Stimulated activated CD4-positive, alpha-beta T cell treated with anti-CD3 and anti-CD28 coated beads, Interleukin-15, amount 100 ng/mL, for 48 hours (primary cell): ENCODE data around the gene APOL2.
"Not testable (repeated sequence)": the region's sequence is repeated elsewhere in the genome, so short reads cannot be mapped to it uniquely, and the experiment has no call there.

Experiments used
- DNase-seq, 2 donors: peaks; one replicate each; pipeline ENCODE4 v3.0.0-alpha.2; 2020; ENCODE audit warnings: low read depth in 2 of 2

APOL2 gene

GRCh38 chr22:36197514-36198146, 41.7 kb downstream of the APOL2 start:
- no peak for DNase-seq

DNA sequence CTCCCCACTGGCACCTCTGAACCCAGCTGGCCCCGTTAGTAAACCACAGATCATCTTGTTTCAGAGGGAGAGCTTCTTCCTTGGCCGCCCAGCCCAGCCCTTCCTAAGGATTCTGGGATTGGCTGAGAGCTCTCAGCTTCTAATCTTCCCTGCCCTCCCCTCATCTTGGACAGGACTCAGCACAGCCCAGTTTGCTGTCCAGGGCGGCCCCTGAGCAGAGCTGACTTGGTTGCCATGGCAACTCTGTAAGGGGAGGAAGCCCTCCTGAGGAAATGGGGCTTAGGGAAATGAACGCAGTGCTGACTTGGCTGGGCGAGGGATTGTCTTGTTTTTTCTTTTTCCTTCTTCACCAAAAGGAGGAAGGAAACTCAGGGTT, 42.3 kb downstream of the APOL2 start:
- no peak for DNase-seq

- DNase-seq, result no peak
These were observed 42.9 kb downstream of the APOL2 start for GRCh38 chr22:36196254-36197064.

GRCh38 chr22:36194971-36195370, 44.4 kb downstream of the APOL2 start:
- DNase-seq, result peak in 1 of 2 donors; percentile 30

- no peak for DNase-seq
These were observed 44.9 kb downstream of the APOL2 start for GRCh38 chr22:36194385-36194784.

- no peak for DNase-seq
These were observed 45.8 kb downstream of the APOL2 start for GRCh38 chr22:36193577-36193976.

DNA sequence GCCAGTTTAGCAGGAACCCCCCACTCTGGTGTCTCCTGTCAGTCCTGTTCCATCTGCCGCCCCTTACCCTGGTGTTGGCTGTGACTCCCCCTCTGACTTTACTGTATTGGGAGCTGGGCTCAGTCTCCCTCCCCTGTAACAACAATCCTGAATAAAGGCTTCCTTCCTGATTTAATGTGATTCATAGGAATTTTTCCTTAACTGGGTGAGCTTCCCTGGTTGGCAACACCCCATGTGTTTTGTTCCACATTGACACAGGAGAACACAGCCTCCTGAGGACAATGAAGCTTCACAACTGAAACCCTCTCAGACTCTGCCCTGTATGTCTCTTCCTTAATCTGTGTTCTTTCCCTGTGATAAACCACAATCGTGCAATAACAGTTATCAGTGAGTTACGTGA, 46.2 kb downstream of the APOL2 start:
- DNase-seq, result no peak

DNA sequence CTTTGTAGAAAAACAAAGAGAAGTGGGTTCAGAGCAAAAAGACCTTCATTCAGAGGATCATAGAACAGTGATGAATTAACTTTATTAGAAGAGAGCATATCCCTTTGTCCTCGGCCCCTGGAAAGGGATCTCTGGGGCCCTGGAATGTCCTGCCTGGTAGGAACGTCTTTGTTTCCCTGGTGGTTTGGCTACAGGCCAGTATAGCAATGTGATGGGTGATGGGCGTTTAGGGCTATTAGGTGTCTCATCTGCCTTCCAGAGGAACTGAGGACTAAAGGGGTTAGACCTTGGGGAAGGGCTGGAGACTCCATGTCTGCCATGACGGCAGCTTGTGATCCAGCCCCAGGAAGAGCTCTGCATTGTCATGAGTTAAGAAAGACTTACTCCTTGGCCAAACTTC, 46.8 kb downstream of the APOL2 start:
- DNase-seq, result no peak

DNA sequence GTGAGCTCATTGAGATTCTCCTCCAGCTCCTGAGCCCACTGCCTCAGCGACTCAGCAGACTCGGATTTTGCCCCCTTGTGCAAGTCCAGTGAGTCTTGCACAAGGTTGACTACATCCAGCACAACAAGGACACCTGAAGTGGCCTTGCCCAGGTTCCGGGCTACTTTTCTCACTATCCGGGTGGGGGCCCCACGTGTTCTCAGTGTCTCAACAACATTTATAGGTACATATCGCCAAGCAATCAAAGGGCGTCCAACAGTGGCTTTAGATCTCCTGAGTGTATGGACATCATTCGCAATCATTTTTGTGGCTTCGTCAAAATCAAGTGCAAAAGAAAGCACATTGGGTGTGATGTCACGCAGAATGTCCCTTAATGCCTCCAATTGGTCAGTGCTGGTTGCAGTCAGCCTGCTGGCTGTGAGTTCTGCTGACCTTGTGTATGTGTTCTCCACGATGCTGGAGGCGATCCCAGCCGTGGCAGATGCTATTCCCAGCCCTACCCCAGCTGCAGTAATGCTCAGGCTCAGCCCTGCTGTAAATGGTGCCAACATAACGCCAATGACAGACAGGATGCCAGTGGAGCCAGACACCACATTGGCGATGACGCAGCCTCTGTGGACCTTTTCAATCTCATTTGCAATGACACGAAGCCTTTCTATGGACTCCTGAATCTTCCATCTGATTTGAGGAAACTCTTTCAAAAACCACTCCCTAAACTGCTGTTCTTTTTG, 48.1 kb downstream of the APOL2 start:
- DNase-seq, result no peak

DNA sequence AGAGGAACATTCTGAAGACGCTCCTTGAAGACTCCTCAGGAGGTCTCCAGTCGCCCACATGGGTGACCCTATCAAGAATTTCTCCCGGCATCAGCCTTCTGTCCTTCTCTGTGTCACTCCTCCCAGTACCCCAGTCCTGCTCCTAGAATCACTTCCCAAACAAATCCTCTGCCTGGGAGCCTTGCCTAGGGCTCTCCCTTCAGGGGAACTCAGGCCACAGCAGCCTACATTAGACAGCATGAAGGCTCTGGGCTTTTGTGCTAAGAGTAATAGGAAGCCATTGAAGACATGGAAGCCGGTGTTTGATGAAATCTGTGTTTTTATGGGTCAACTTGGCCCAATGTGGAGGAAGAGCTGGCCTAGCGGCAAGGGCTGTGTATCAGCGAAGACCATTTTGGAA, 51.5 kb downstream of the APOL2 start:
- not testable (repeated sequence) for DNase-seq

- no peak for DNase-seq
These were observed 53.3 kb downstream of the APOL2 start for GRCh38 chr22:36185828-36186624.

DNA sequence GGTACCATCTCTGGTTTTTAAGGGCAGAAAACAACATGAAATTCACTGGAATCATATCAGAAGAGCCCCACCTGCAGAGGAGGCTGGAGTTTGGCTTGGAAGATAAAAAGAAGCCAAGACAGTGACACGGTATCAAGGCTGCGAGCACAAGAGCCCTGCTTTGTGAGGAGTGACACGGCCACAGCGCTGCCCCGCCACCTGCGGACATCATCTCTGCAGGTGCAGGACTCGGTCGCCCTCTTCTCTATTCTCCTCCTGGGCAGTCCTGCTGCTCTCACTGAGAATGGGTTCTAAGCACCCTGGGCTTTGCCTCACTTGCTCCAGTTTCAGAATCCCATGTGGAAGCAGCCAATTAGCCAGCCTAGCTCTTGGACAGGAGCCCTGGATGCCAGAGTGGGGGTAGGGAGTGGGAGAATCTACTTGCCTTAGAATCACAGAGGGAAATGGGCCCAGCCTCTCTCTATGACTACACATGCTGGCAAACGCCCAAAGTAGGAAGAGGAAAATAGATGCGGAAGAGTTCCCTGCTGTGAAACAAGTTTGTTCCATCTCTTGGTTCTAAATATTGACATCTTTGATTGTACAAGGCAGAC, 54.8 kb downstream of the APOL2 start:
- no peak for DNase-seq

DNA sequence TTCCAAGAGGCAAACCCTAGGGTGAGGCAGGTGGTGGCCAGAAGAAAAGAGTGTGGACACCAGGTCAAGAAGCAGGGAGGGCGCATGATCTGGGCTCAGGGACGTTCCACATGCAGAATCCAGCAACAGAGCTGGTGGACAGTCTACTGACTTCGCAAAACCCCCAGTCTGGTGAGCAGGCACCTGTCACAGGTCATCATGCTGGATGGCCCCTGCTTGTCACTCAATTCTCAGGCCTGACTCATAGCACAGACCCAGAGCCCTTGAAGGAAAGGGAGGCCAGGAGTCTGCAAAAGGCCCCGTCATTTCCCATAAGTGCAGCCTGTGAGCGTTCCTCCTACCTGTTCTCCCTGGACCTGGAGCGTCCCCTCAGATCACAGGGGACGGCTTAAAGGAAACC, 55.9 kb downstream of the APOL2 start:
- DNase-seq, result no peak

- DNase-seq, result no peak
These were observed 56.5 kb downstream of the APOL2 start for GRCh38 chr22:36182857-36183256.

GRCh38 chr22:36182056-36182455, 57.3 kb downstream of the APOL2 start:
- no peak for DNase-seq

DNA sequence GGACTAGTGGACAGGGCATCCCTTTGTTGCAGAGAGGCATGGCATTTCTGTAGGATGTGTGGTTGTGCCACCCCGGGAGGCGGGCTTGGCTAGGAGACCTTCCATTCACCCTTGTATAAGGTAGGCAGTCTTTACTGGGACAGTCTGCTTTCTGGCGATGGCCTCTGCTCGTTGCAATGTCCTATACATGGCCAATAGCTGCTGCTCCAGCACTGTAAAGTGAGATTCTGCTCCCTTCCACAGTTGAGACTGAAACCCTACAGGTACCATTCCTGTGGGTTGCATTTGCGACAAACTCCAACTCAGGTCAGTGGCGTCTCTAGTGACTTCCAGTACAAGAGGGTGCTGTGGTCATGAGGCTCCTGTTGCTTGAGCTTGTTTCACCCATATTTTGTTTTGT, 58.4 kb downstream of the APOL2 start:
- no peak for DNase-seq

DNA sequence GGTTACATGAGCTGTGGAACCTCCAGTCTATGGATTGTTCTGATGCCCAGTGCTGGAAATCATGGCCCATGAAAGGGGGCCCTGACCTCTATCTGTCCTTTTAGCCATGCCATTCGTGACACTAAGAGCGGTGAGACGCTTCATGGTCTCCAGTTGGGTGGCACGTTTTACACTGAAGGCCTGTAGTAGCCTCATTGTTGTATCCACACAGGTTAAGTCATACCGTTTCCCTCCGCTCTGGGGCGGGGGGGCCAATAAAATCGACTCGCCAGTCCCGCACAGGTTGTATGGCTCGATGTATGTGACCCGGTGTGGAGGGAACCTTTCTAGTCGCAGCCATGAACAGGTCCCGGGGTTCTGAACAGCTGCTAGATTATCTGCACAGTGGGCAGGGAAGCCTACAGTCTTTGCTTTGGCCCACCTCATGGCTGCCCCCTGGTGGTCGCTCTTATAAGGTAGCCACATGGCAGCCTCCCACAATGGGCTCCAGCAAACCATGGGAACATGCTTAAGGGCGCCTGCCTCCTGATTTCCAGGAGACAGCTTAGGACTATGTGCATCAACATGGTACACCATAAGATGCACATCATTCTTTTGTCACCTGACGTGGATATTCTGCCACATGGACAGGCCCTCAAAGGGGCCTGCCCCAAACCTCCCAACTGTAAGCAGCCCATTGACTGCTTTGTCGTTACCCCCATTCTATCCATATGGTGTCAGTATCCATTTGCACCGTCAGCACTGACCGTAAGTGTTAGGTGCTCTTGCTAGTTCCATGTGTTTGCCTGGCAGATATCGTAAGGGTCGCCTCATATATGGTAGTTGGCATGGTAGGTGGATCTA, 59.1 kb downstream of the APOL2 start:
- DNase-seq, result peak; percentile 75 to 80

GRCh38 chr22:36177160-36177559, 62.2 kb downstream of the APOL2 start:
- DNase-seq, result no peak
